IgD-negative memory B cell (primary cell): ENCODE data around the gene ANKRD9. TPM values are rescaled to one million over a fixed set of nuclear protein-coding genes. Genes with fewer than 3 reads are reported as not detected.
"Not testable (repeated sequence)": the region's sequence is repeated elsewhere in the genome, so short reads cannot be mapped to it uniquely, and the experiment has no call there.

Source experiments
- H3K27ac Mint-ChIP-seq, 3 donors: one replicate each; pipeline ENCODE4 v1.8.0; 2020 to 2022; ENCODE audit warnings: mild to moderate bottlenecking in 3 of 3, mixed read lengths in 3 of 3, moderate library complexity in 1 of 3
- H3K27me3 Mint-ChIP-seq: one replicate; pipeline ENCODE4 v1.8.0; 2021; ENCODE audit warnings: mixed read lengths
- H3K36me3 Mint-ChIP-seq: one replicate; pipeline ENCODE4 v1.8.0; 2020; ENCODE audit warnings: mild to moderate bottlenecking, mixed read lengths
- H3K4me1 Mint-ChIP-seq, 3 donors: one replicate each; pipeline ENCODE4 v1.8.0; 2020 to 2022; ENCODE audit warnings: mixed read lengths in 3 of 3, mild to moderate bottlenecking in 1 of 3
- H3K4me3 Mint-ChIP-seq, 4 donors: one replicate each; pipeline ENCODE4 v1.8.0; 2020 to 2022; ENCODE audit warnings: mild to moderate bottlenecking in 4 of 4, mixed read lengths in 4 of 4, moderate library complexity in 3 of 4
- H3K9me3 Mint-ChIP-seq, 3 donors: one replicate each; pipeline ENCODE4 v1.8.0; 2020 to 2021; ENCODE audit warnings: mixed read lengths in 3 of 3, mild to moderate bottlenecking in 1 of 3
- polyA plus RNA-seq: library from polyadenylated mRNA; unstranded; fragments of 300-500 nt; fragmentation: Illumina TruSeq; gene quantifications from one replicate; pipeline ENCODE4 v1.2.3, GENCODE V29; 2021

ANKRD9 gene, protein sequence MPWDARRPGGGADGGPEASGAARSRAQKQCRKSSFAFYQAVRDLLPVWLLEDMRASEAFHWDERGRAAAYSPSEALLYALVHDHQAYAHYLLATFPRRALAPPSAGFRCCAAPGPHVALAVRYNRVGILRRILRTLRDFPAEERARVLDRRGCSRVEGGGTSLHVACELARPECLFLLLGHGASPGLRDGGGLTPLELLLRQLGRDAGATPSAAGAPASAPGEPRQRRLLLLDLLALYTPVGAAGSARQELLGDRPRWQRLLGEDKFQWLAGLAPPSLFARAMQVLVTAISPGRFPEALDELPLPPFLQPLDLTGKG
- polyA plus RNA-seq: 0.93 TPM

GRCh38 chr14:102509746-102510615, at the start of gene ANKRD9:
Gene ANKRD9, minus strand, starts transcription at chr14:102509776. Its CDS starts 1,887 bp downstream, at chr14:102507889.
- peak within 1 kb of the TSS; percentile 60 to 92 (median 87) for H3K4me3 Mint-ChIP-seq
- peak within 1 kb of the TSS; percentile 59 to 89 (median 85) for H3K27ac Mint-ChIP-seq
- peaks cover 4 to 6% (median 6%) of the 10 kb centered on the region in 3 donors for H3K4me1 Mint-ChIP-seq
- no peaks in the 10 kb centered on the region for H3K27me3 Mint-ChIP-seq
- H3K36me3 Mint-ChIP-seq: peaks cover 2% of the 10 kb centered on the region
- no peaks in the 10 kb centered on the region for H3K9me3 Mint-ChIP-seq

GRCh38 chr14:102558556-102558955, 49.0 kb upstream of the ANKRD9 start:
- Mint-ChIP-seq H3K27me3 (no peaks in the 10 kb centered on the region), H3K9me3 (no peaks in the 10 kb centered on the region), H3K4me1 (peaks cover 4 to 9% (median 7%) of the 10 kb centered on the region in 3 donors), H3K4me3 (peak overlapping the region in 1 of 4 donors; percentile 52), H3K27ac (no peak overlapping the region), H3K36me3 (no peaks in the 10 kb centered on the region)

GRCh38 chr14:102557434-102558226, 48.1 kb upstream of the ANKRD9 start:
- H3K4me3 Mint-ChIP-seq: peak overlapping the region in 1 of 4 donors; percentile 58
- no peaks in the 10 kb centered on the region for H3K36me3 Mint-ChIP-seq
- no peaks in the 10 kb centered on the region for H3K9me3 Mint-ChIP-seq

DNA sequence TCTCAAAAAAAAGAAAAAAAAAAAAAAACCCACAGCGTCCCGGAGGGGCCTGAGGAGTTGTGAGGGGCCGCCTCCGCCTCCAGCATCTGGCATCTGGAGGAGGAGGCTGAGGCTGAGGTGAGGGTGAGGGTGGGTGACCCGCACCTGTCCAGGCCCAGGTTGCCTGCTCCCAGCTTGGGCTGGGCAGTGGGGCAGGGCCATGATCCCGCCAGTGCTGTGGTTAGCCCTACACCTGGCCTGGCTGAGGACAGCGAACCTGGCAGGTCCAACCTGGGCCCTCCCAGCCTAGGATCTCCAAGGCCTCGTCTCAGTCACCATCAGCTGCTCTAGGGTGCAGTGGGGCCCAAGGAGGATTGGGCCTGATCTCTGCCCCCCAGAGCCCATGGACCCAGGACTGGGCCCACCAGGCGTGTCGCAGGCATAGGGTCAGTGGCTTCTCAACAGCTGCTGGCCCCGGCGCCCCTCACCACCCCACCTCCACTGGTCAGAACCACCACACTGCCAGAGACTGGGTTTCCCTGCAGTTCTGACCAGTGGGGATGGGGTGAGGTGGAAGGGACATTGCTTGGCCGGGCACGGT, 46.6 kb upstream of the ANKRD9 start:
- Mint-ChIP-seq H3K4me1 (peaks cover 4 to 9% (median 6%) of the 10 kb centered on the region in 3 donors), H3K36me3 (no peaks in the 10 kb centered on the region), H3K27me3 (no peaks in the 10 kb centered on the region), H3K27ac (peak overlapping the region in 1 of 3 donors; percentile 27), H3K9me3 (no peaks in the 10 kb centered on the region), H3K4me3 (peak overlapping the region; percentile 25 to 81 (median 71))

More at GRCh38 chr14:102557434-102558226, 48.1 kb upstream of the ANKRD9 start:
- peak overlapping the region in 1 of 3 donors; percentile 73 for H3K27ac Mint-ChIP-seq
- H3K27me3 Mint-ChIP-seq: no peaks in the 10 kb centered on the region
- H3K4me1 Mint-ChIP-seq: peaks cover 4 to 9% (median 7%) of the 10 kb centered on the region in 3 donors

- Mint-ChIP-seq H3K4me3 (peak overlapping the region; percentile 79 to 85 (median 80)), H3K27ac (peak overlapping the region in 2 of 3 donors; percentile 39 to 47), H3K36me3 (no peaks in the 10 kb centered on the region), H3K9me3 (no peaks in the 10 kb centered on the region), H3K4me1 (peaks cover 0 to 2% (median 0%) of the 10 kb centered on the region in 3 donors), H3K27me3 (peaks cover 1% of the 10 kb centered on the region)
Observed at GRCh38 chr14:102554821-102555819, 45.5 kb upstream of the ANKRD9 start.

DNA sequence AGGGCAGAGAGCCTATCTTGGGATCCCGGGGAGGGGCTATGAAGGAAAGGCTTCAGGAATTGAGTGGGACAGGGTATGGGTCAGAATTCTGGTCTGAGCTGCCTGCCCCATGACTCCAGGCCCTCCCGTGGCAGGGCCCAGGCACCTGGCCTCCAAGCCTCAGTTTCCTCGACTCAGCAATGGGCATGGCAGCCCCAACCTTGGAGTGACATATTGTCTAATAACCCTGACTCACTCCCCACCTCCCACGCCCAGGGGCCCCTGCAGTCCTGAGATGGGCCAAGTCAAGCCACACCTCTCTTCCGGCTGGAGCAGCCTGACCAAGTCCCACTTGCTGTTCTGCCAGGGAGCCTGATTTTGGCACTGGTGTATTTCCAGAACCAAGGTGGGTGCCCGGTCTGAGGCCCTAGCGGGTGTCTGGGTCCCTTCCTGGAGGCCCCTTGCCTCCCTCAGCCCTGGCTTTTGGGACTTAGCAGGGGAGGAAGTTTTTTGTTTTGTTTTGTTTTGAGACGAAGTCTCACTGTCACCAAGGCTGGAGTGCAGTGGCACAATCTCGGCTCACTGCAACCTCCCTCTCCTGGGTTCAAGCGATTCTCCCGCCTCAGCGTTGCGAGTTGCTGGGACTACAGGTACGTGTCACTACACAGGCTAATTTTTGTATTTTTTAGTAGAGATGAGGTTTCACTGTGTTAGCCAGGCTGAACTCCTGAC, 42.6 kb upstream of the ANKRD9 start:
- Mint-ChIP-seq H3K27ac (no peak overlapping the region), H3K36me3 (no peaks in the 10 kb centered on the region), H3K9me3 (peaks cover 0 to 2% (median 0%) of the 10 kb centered on the region in 3 donors), H3K4me1 (no peaks in the 10 kb centered on the region), H3K27me3 (peaks cover 8% of the 10 kb centered on the region), H3K4me3 (no peak overlapping the region)

DNA sequence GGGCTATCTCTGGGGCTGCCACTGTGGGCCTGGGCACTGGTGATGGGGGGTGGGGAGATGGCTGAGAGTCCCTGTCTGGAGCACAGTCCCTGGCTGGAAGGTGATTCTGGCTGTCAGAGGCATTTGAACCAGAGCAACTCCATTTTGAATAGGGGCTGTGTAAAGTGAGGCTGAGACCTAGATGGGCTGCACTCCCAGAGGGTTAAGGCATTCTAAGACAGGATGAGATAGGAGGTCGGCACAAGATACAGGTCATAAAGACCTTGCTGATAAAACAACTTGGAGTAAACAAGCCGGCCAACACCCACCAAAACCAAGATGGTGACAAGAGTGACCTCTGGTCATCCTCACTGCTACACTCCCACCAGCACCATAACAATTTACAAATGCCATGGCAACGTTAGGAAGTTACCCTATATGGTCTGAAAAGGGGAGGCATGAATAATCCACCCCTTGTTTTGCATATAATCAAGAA, 41.4 kb upstream of the ANKRD9 start:
- H3K27me3 Mint-ChIP-seq, H3K9me3 Mint-ChIP-seq, H3K36me3 Mint-ChIP-seq, H3K4me1 Mint-ChIP-seq: not testable (repeated sequence)
- Mint-ChIP-seq H3K27ac (peak overlapping the region in 1 of 3 donors; percentile 10), H3K4me3 (peak overlapping the region in 1 of 4 donors; percentile 43)

DNA sequence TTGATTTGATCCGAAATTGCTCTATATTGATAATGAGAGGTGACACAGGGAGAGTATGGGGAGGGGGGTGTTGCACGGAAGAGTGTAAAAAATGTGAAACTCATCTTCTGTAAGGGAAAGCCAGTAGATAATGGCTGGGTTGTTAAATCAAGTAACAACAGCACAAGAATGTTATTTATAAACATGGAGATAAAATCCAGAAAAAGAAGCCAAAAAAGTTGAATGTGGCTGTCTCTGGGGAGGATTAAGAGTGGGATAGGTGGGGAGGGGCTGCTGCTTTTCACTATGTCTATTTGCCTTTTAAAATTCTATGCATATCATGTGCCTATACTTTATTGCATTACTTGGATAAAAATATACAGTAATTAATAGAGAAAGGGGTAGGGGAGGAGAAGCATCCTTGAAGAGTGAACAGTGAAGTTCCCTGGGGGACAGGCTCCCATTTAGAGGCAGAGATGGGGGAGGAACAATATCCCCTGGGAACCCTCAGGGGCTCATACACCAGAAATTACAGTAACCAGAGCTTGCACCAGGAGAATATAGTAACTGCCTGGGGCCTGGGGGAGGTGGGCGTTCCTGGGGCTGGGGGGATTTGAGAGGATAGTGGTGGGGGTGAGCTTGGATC, 39.2 kb upstream of the ANKRD9 start:
- Mint-ChIP-seq H3K27me3 (peaks cover 16% of the 10 kb centered on the region), H3K4me1 (no peaks in the 10 kb centered on the region), H3K36me3 (peaks cover 4% of the 10 kb centered on the region), H3K27ac (no peak overlapping the region), H3K9me3 (peaks cover 0 to 2% (median 0%) of the 10 kb centered on the region in 3 donors), H3K4me3 (no peak overlapping the region)

GRCh38 chr14:102545461-102546265, 36.1 kb upstream of the ANKRD9 start:
- Mint-ChIP-seq H3K27me3 (peaks cover 26% of the 10 kb centered on the region), H3K4me1 (peaks cover 0 to 2% (median 1%) of the 10 kb centered on the region in 3 donors), H3K27ac (no peak overlapping the region), H3K4me3 (peak overlapping the region; percentile 20 to 80 (median 68)), H3K36me3 (peaks cover 4% of the 10 kb centered on the region), H3K9me3 (peaks cover 0 to 2% (median 0%) of the 10 kb centered on the region in 3 donors)

GRCh38 chr14:102544747-102545460, 35.3 kb upstream of the ANKRD9 start:
- Mint-ChIP-seq H3K4me1 (peaks cover 0 to 2% (median 1%) of the 10 kb centered on the region in 3 donors), H3K9me3 (peaks cover 0 to 2% (median 0%) of the 10 kb centered on the region in 3 donors), H3K36me3 (peaks cover 4% of the 10 kb centered on the region), H3K27ac (no peak overlapping the region), H3K4me3 (peak overlapping the region in 3 of 4 donors; percentile 32 to 63 (median 57)), H3K27me3 (peaks cover 24% of the 10 kb centered on the region)

- Mint-ChIP-seq H3K27ac (no peak overlapping the region), H3K36me3 (peaks cover 4% of the 10 kb centered on the region), H3K9me3 (peaks cover 0 to 2% (median 0%) of the 10 kb centered on the region in 3 donors), H3K4me1 (peaks cover 0 to 2% (median 1%) of the 10 kb centered on the region in 3 donors), H3K4me3 (peak overlapping the region in 3 of 4 donors; percentile 54 to 57 (median 55)), H3K27me3 (peaks cover 23% of the 10 kb centered on the region)
Observed at GRCh38 chr14:102544046-102544746, 34.6 kb upstream of the ANKRD9 start.
